Measurements from ENCODE around the gene PYCARD. TPM values are rescaled to one million over a fixed set of nuclear protein-coding genes. Genes with fewer than 3 reads are reported as not detected.

Gene PYCARD
- 100 to 1,000 TPM; 195 to 298 TPM for total RNA-seq

GRCh38 chr16:31202414-31203375 lies at the start of gene PYCARD:
Gene PYCARD, minus strand, starts transcription at chr16:31202760. Its CDS starts 70 bp downstream, at chr16:31202690.

GRCh38 chr16:31216422-31217135 lies 14.0 kb upstream of the PYCARD start, which contains the start of gene PYDC1:
Gene PYDC1, minus strand, starts transcription at chr16:31217135. Its CDS starts 107 bp downstream, at chr16:31217028.

GRCh38 chr16:31213877-31214707 lies 11.5 kb upstream of the PYCARD start, which contains the start of gene TRIM72:
Gene TRIM72, plus strand, starts transcription at chr16:31214119. Its CDS starts 620 bp downstream, at chr16:31214739.

GRCh38 chr16:31179747-31180459 lies 22.7 kb downstream of the PYCARD start, which contains the start of gene FUS:
Gene FUS, plus strand, starts transcription at chr16:31180139. Its CDS starts 76 bp downstream, at chr16:31180215.

Small RNA genes lying within 50 kb of the gene (small RNA-seq; reads per million reads assigned to genes)
- gene AC009088.4 (0 reads per million in 2 donors), gene NDUFA3P6 (0 reads per million in 2 donors)

Other genes starting within 250 kb of the PYCARD start
- 1 to 10 TPM; 3.8 to 9.7 TPM for gene SETD1A, start 245.0 kb downstream of the PYCARD start, total RNA-seq
- gene HSD3B7, start 217.6 kb downstream of the PYCARD start, total RNA-seq, result 10 to 100 TPM; 13.0 to 20.3 TPM
- 1 to 10 TPM in 1 of 2 donors, under 1 TPM in 1; 0.67 to 3.1 TPM for gene STX1B, start 192.1 kb downstream of the PYCARD start, total RNA-seq
- gene STX4, start 169.2 kb downstream of the PYCARD start, total RNA-seq, result 10 to 100 TPM; 13.0 to 17.2 TPM
- 10 to 100 TPM in 1 of 2 donors, 1 to 10 TPM in 1; 8.6 to 14.0 TPM for gene ZNF668, start 128.5 kb downstream of the PYCARD start, total RNA-seq
- gene ZNF646, start 128.3 kb downstream of the PYCARD start, total RNA-seq, result 10 to 100 TPM; 14.1 to 17.6 TPM
- gene PRSS53, start 113.8 kb downstream of the PYCARD start, total RNA-seq, result 1 to 10 TPM in 1 of 2 donors, under 1 TPM in 1; 0.67 to 1.0 TPM
- gene VKORC1, start 108.0 kb downstream of the PYCARD start, total RNA-seq, result 10 to 100 TPM; 78.9 to 87.1 TPM
- gene BCKDK, start 94.4 kb downstream of the PYCARD start, total RNA-seq, result 10 to 100 TPM; 42.6 to 43.7 TPM
- gene KAT8, start 85.1 kb downstream of the PYCARD start, total RNA-seq, result 10 to 100 TPM; 25.8 to 31.6 TPM
- under 1 TPM in 1 of 2 donors, not detected in 1; under 0.01 TPM for gene PRSS8, start 67.0 kb downstream of the PYCARD start, total RNA-seq
- gene PRSS36, start 52.7 kb downstream of the PYCARD start, total RNA-seq, result under 1 TPM; 0.33 to 0.69 TPM
- 10 to 100 TPM; 45.4 to 51.0 TPM for gene FUS, start 22.6 kb downstream of the PYCARD start, total RNA-seq
- gene TRIM72, start 11.4 kb upstream of the PYCARD start, total RNA-seq, result under 1 TPM; under 0.01 TPM
- gene PYDC1, start 14.4 kb upstream of the PYCARD start, total RNA-seq, result not detected
- gene ITGAM, start 57.2 kb upstream of the PYCARD start, total RNA-seq, result 1 to 10 TPM in 1 of 2 donors, under 1 TPM in 1; under 0.01 to 1.0 TPM
- 1 to 10 TPM in 1 of 2 donors, under 1 TPM in 1; 1.00 to 4.1 TPM for gene ITGAX, start 152.4 kb upstream of the PYCARD start, total RNA-seq
- not detected for gene ITGAD, start 190.6 kb upstream of the PYCARD start, total RNA-seq
- not detected for gene COX6A2, start 225.6 kb upstream of the PYCARD start, total RNA-seq
- gene ZNF843, start 240.0 kb upstream of the PYCARD start, total RNA-seq, result under 1 TPM; under 0.01 to 0.34 TPM